IPS-20b (cell line): ENCODE results near the gene LCAT.
"Not testable (repeated sequence)": the region's sequence is repeated elsewhere in the genome, so short reads cannot be mapped to it uniquely, and the experiment has no call there.

Experiments
- H3K27ac ChIP-seq: one replicate; pipeline ENCODE4 v1.5.1; 2013; ENCODE audit warnings: low read length
- H3K27me3 ChIP-seq: 2 replicates; pipeline ENCODE4 v1.6.1; 2013; ENCODE audit warnings: mild to moderate bottlenecking, low read length, inconsistent platforms; ENCODE audit not compliant: insufficient read depth
- H3K36me3 ChIP-seq: 2 replicates; pipeline ENCODE4 v1.6.1; 2013; ENCODE audit warnings: low read depth, mild to moderate bottlenecking, inconsistent platforms, low read length, moderate library complexity; ENCODE audit not compliant: insufficient read depth
- H3K4me1 ChIP-seq: 2 replicates; pipeline ENCODE4 v1.6.1; 2013; ENCODE audit warnings: mild to moderate bottlenecking, control low read depth, inconsistent platforms, low read length, moderate library complexity; ENCODE audit not compliant: insufficient read depth
- H3K4me3 ChIP-seq: 2 replicates; pipeline ENCODE4 v1.5.1; 2013; ENCODE audit warnings: mild to moderate bottlenecking, low read length, inconsistent platforms
- H3K9ac ChIP-seq: 2 replicates; pipeline ENCODE4 v1.6.1; 2013; ENCODE audit warnings: low read depth, mild to moderate bottlenecking, inconsistent platforms, low read length, moderate library complexity
- H3K9me3 ChIP-seq: 2 replicates; pipeline ENCODE4 v1.6.1; 2013; ENCODE audit warnings: mild to moderate bottlenecking, low read depth, low read length, inconsistent platforms; ENCODE audit not compliant: insufficient read depth

LCAT gene

DNA sequence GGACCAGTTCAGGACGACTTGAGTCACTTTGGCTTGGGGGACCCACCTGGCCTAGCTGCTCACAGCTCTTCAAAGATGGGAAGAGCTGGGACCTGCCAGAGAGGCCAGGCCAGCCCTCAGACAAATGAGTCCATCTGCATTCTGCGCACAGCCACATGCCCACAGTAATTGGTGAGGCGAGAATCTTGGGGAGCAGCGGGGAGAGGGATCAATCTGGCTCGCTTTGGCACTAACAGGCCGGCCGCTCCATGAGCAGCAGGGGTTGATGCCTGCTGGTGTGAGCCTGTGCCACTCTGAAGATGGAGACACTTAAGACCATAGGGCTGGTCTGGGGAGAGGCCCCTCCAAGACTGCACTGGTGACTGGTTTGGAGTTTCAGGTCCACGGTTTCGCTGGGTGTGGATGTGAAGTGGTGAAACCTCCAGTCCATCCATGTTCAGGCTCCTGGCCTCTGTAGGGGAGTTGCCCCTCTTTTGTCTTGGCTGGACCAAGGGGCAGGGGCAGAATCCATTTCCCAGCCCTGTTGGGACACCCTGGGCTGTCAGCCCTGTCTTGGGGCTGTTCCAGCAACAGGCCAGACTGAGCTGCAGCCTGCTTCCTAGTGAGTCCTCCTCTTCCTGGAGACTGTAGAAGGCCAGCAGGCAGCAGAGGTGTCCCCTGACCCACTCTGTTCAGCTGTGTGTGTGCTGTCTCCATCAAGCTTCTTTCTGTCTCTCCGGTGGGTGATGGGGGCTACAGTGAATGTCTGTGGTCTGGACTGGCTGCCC lies 19.6 kb downstream of the LCAT start:
- H3K4me1 ChIP-seq: peaks cover 5% of the 10 kb centered on the region

DNA sequence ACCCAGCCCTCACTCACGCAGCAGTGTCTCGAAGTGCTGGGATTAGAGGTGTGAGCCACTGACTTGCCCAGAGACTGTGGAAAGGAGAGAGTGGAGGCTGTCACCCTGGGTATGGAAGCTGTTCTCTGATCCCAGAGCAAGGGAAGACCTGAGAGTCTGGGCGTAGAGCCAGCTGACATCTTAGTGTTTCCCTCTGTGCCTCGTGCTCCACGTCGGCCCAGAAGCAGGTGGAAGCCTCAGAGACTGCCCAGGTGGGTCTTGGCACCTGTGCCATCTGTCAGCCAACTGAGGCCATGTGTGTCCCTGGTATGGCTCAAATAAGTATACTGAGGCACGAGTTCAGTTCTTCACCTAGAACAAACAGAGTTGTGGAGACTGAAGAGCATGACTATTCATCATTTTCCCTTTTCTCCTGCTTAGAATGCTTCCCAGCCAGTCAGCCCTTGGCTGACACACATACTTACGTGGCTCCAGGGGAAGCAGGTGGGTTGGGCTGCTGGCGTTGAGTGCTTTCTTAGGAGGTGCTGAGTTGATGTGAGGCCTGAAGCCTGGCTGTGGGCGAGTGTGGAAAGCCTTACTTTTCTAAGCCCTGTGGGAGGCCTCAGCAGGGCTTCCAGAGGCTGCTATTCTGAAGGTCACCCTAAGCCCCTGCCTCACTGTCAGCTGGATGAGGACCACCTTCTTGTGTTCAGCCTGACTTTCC lies 20.4 kb downstream of the LCAT start:
- Histone ChIP-seq H3K9ac (no peak overlapping the region), H3K9me3 (no peaks in the 10 kb centered on the region), H3K27me3 (no peaks in the 10 kb centered on the region), H3K27ac (no peak overlapping the region), H3K36me3 (peaks cover 6% of the 10 kb centered on the region), H3K4me1 (peaks cover 5% of the 10 kb centered on the region), H3K4me3 (no peak overlapping the region)

More for the DNA sequence above, 19.6 kb downstream of the LCAT start:
- Histone ChIP-seq H3K36me3 (peaks cover 11% of the 10 kb centered on the region), H3K27me3 (no peaks in the 10 kb centered on the region), H3K9me3 (no peaks in the 10 kb centered on the region), H3K9ac (no peak overlapping the region), H3K27ac (no peak overlapping the region), H3K4me3 (no peak overlapping the region)

DNA sequence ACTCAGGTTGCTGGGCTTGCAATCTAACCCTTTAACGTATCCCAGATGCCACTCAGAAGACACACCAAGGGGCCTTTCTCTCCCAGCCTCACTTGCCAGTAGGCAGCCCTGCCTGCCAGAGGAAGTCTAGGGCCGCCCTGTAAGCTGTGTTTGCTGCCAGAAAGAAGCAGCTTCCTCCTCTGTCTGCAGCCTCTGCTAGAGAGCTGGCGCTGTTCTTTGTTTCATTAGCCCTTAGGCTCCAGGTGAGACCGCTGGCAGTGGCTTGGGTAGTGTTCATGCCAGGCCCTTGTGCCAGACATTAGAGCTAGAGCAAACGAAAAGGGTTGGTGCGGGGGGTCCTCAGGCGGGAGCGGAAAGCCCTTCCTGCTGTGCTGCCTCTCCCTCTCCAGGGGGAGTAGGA lies 21.2 kb downstream of the LCAT start:
- Histone ChIP-seq H3K9ac (no peak overlapping the region), H3K9me3 (no peaks in the 10 kb centered on the region), H3K27ac (no peak overlapping the region)

DNA sequence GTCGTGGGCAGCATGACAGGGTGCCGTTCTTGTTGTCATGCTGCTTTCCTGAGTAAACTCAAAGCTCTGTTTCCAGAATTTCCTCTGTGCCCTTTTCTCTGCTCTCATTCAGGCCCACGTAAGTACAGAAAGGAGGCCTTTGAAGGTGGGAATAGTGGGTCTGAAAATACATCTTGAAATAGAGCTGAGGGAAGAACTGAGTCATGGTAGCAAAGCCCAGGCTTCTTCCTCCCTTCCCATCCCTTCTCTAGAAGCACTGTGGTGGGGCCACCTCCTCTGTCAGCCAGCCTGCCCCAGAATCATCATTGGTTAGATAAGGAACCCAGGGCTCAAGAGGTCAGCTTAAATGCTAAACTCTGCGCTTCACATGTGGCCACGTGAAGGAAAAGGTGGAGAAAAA lies 21.7 kb downstream of the LCAT start:
- peaks cover 5% of the 10 kb centered on the region for H3K4me1 ChIP-seq
- H3K27ac ChIP-seq: no peak overlapping the region
- no peaks in the 10 kb centered on the region; the same call in 1 of the 2 replicates for H3K36me3 ChIP-seq
- no peak overlapping the region for H3K9ac ChIP-seq
- no peak overlapping the region for H3K4me3 ChIP-seq
- no peaks in the 10 kb centered on the region for H3K9me3 ChIP-seq
- no peaks in the 10 kb centered on the region for H3K27me3 ChIP-seq

More for the DNA sequence above, 21.2 kb downstream of the LCAT start:
- H3K36me3 ChIP-seq: peaks cover 2% of the 10 kb centered on the region
- no peaks in the 10 kb centered on the region for H3K27me3 ChIP-seq
- H3K4me1 ChIP-seq: peaks cover 5% of the 10 kb centered on the region
- H3K4me3 ChIP-seq: no peak overlapping the region

DNA sequence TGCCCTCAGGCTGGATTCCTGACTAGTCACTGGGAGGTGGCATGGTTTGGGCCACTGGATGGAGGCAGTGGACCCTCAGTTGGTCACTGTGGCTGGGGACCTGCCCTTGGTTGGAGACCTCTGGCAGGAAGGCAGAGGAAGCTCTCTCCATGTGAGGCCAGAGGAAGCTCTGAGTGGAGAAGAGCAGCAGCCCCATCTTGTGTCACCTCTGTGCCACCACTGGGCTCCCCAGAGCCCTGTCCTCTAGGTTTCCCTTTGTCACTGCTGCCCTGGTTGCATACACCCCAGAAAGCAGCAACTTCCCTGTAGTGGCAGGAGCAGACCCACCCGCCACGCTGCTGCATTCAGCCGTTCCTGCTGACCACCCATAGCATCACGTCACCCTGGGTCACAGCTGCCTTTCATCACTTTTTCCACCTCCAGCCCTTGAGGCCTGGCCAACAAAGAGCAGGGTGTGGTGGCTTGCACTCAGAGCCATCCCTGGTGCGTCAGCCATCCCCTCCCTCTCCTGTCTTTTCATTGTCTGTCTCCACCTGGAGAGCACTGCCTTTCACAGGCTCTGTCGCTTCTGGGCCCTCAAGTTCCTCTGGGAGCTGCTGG lies 24.2 kb downstream of the LCAT start:
- no peak overlapping the region for H3K27ac ChIP-seq
- H3K4me3 ChIP-seq: no peak overlapping the region
- H3K4me1 ChIP-seq: peaks cover 12% of the 10 kb centered on the region
- no peaks in the 10 kb centered on the region for H3K27me3 ChIP-seq
- no peaks in the 10 kb centered on the region for H3K9me3 ChIP-seq
- peaks cover 6% of the 10 kb centered on the region; the same call in 1 of the 2 replicates for H3K36me3 ChIP-seq
- H3K9ac ChIP-seq: no peak overlapping the region

DNA sequence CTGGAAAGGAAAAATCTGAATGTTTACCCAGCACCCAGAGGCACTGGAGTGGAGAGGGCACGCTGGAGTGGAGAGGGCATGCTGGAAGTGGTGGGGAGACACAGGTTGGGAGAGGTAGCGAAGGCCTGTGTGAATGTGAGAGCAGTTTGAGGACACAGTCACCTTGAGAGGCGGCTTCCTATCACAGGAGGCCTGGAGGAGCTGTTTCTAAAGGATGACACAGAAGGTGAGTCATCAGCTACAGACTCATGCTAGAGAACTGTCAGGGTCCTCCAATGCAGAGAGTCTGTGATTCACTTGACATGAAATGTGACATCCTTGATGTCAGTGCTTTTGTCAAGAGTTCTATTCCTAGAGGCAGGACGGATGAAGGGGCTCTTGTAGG lies 26.1 kb downstream of the LCAT start:
- H3K27ac ChIP-seq: no peak overlapping the region
- no peak overlapping the region for H3K9ac ChIP-seq
- peaks cover 6% of the 10 kb centered on the region; the same call in 1 of the 2 replicates for H3K36me3 ChIP-seq

DNA sequence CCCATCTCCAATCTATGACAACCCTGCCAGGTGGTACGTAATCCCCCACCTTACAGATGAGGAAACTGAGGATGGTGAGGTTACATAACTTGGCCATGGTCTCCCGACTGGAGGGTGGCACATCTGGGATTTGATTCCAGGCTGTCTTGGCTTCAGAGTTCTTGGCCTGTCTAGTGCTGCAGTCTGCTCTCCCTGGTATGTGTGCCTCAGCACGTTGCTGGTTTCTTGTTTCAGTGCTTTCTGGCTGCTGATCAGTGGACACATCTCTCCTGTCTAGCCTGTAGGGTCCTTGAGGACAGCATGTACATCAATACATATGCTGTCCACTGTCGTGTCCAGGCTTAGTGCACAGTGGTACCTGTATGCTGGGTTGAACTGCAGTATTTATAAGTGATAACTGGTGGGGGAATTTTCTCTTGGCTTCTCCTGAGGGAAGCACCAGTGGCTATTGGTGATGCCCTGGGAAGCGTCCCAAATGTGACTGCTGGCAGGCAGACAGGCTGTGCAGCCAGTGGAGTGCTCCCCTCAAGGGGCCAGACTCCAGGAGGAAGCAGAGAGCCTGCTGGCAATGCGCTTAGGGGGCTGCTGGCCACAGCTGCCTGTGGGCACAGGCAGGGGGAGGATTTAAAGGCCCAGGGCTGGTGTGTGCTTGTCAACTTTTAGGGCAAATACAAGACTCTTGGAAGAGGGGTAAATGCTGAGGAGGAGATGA lies 26.6 kb downstream of the LCAT start:
- Histone ChIP-seq H3K4me1 (peaks cover 13% of the 10 kb centered on the region), H3K27me3 (no peaks in the 10 kb centered on the region), H3K36me3 (peaks cover 6% of the 10 kb centered on the region; the same call in 1 of the 2 replicates), H3K9me3 (no peaks in the 10 kb centered on the region), H3K9ac (no peak overlapping the region), H3K27ac (no peak overlapping the region), H3K4me3 (no peak overlapping the region)

More for the DNA sequence above, 26.1 kb downstream of the LCAT start:
- Histone ChIP-seq H3K9me3 (no peaks in the 10 kb centered on the region), H3K27me3 (no peaks in the 10 kb centered on the region), H3K4me1 (peaks cover 13% of the 10 kb centered on the region), H3K4me3 (no peak overlapping the region)

DNA sequence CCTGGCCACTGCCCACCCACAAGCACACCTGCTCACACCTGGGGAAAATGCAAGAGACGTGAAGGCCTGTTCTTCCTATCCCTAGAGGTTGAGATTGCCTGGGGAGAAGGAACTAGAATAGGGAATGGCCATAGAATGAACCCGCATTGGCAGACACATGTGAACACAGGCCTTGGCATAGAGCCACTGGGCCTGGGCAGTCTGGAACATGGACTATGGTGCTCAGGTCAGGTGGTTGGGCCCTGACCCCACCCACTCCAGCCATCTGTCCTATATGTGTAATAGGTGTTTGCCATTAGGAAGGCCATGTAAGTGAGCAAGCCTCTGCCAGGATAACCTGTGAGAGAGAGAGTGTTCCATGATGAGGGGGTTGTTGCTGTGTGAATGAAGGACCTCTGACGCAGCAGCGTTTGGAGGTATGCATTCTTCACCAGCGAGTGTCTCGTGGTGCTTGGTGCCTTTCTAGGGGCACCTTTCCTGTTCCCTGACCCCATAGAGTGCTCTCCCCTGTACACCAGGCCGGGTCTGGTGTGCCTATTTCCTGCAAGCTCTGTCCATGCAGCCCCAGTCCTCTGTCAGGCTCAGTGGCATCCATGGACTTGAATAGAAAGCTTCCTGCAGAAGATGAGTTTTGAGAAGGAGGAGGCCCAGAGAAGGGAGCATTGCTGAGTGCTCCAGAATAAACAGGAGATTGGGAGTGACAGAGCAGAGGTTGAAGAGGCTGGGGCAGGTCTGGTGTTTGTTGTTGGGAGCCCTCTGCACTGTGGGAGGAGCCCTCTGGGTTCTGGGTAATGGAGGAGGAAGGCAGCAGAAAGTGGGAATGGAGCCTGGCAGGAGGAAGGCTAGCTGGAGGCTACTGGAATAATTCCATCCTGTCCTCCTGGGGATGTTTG lies 27.8 kb downstream of the LCAT start:
- Histone ChIP-seq H3K27ac (no peak overlapping the region), H3K9ac (no peak overlapping the region), H3K27me3 (no peaks in the 10 kb centered on the region), H3K4me3 (no peak overlapping the region), H3K36me3 (peaks cover 9% of the 10 kb centered on the region; the same call in 1 of the 2 replicates), H3K9me3 (no peaks in the 10 kb centered on the region), H3K4me1 (peaks cover 13% of the 10 kb centered on the region)

DNA sequence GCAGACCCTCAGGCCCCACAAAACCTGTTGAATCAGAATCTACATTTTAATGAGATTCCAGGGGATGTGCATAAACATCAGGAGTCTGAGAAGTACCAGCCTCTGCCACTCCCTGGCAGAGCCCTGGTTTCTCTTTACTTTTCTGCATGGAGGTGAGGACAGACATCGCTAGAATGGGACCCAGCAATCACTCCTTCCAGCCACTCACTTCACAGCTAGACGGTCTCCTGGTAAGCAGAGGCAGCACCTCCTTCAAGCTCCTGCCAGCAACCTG lies 28.5 kb downstream of the LCAT start:
- not testable (repeated sequence) for H3K27ac ChIP-seq, H3K27me3 ChIP-seq, H3K9ac ChIP-seq, H3K4me3 ChIP-seq, H3K9me3 ChIP-seq
- peaks cover 12% of the 10 kb centered on the region; the same call in 1 of the 2 replicates for H3K36me3 ChIP-seq
- peaks cover 13% of the 10 kb centered on the region for H3K4me1 ChIP-seq

DNA sequence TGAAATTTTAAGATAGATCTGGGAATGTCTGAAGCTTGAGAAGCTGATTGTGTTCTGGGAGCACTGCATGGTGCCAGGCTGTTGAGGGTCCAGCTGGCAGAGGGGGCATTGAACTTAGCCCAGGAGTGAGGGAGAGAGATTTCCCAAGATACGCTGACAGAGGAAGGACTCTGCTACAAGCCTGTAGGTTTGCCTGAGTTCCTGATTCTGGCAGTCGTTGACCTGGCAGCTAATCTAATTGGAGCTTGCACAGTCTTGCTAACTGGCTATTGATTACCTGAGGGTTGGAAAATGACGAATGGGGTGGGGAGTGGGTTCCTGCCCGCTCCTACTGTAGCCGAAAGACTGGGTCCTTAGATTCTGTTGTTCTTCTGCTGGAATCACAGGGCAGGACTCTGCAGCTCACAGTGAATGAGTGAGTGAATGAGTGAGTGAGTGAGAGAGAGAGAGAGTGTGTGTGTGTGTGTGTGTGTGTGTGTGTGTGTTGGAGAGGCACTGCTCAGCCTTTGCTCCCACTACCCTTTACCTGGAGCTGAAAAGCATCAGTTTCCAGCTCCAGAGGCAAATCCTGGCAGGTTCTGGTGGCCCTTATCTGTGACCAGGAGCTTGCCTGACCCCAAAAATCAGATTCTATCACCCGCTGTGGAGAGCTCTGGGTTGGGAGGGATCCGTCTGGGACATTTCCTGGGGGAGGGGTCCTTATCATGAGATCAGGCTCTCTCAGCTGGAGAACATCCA lies 29.0 kb downstream of the LCAT start:
- Histone ChIP-seq H3K4me3 (no peak overlapping the region), H3K27ac (no peak overlapping the region), H3K36me3 (peaks cover 15% of the 10 kb centered on the region), H3K4me1 (peaks cover 13% of the 10 kb centered on the region), H3K9ac (peak overlapping the region; percentile 48; the same call in 1 of the 2 replicates), H3K27me3 (no peaks in the 10 kb centered on the region), H3K9me3 (no peaks in the 10 kb centered on the region)
